ENCODE results near the gene RRAS.

DNA sequence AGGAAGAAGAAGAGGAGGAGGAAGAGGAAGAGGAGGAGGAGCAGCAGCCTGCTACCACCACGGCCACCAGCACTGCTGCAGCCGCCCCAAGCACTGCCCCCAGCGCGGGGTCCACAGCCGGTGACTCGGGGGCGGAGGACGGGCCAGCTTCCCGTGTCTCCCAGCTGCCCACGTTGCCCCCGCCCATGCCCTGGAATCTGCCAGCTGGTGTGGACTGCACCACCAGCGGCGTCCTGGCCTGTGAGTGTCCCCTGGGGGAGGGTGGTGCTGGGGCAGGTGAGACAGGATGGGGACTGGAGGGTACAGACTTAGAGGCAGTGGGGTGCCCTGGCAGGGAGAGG, 13.5 kb upstream of the RRAS start:
- TF ChIP-seq, protein P1, sequence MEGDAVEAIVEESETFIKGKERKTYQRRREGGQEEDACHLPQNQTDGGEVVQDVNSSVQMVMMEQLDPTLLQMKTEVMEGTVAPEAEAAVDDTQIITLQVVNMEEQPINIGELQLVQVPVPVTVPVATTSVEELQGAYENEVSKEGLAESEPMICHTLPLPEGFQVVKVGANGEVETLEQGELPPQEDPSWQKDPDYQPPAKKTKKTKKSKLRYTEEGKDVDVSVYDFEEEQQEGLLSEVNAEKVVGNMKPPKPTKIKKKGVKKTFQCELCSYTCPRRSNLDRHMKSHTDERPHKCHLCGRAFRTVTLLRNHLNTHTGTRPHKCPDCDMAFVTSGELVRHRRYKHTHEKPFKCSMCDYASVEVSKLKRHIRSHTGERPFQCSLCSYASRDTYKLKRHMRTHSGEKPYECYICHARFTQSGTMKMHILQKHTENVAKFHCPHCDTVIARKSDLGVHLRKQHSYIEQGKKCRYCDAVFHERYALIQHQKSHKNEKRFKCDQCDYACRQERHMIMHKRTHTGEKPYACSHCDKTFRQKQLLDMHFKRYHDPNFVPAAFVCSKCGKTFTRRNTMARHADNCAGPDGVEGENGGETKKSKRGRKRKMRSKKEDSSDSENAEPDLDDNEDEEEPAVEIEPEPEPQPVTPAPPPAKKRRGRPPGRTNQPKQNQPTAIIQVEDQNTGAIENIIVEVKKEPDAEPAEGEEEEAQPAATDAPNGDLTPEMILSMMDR (IDR thresholded peaks at IDR 0.05), result no peak
- no peak for TF ChIP-seq POLR2A (IDR thresholded peaks at IDR 0.05)

All from ovary (tissue), 3 donors.